Endothelial cell of umbilical vein (primary cell): ENCODE measurements around the gene LRRC52. TPM values are rescaled to one million over a fixed set of nuclear protein-coding genes. Genes with fewer than 3 reads are reported as not detected.

Experiments used
- Bru-seq: library from RNA; stranded (reverse); fragments of 400-500 nt; gene quantifications from one replicate; lab custom pipeline; 2021; lab: Mats Ljungman, UMichigan
- BruChase-seq, 2 experiments: library from RNA; stranded (reverse); fragments of 400-500 nt; gene quantifications; one replicate each; lab custom pipeline; 2021; lab: Mats Ljungman, UMichigan
- BruUV-seq: library from RNA; stranded (reverse); fragments of 400-500 nt; replicated peaks from 2 replicates; lab custom pipeline; 2021; lab: Mats Ljungman, UMichigan
- CTCF ChIA-PET: fragments of 300-600, 350-600 bp; sonication (Branson Sonifier 250); formaldehyde crosslinking; loops from one replicate; lab custom pipeline; 2021; ENCODE audit warnings: antibody characterized with exemption, inconsistent platforms; lab: Charles Lee
- POLR2A ChIA-PET: fragments of 300-600, 350-600 bp; sonication (Branson Sonifier 250); formaldehyde crosslinking; loops from one replicate; lab custom pipeline; 2021; ENCODE audit warnings: antibody characterized with exemption, inconsistent platforms; lab: Charles Lee
- DNase-seq: peaks from one replicate; pipeline ENCODE4 v3.0.0-alpha.2; 2011; ENCODE audit warnings: low read depth, low spot score
- FAIRE-seq: peaks from 2 replicates; lab custom pipeline; 2011; peaks lifted over from hg19 to GRCh38; lab: Jason Lieb, UNC
- H2AFZ ChIP-seq: 2 replicates; pipeline ENCODE4 v1.6.0; 2012; ENCODE audit warnings: low read depth, low read length, control low read depth, inconsistent platforms
- H3K27ac ChIP-seq: 2 replicates; pipeline ENCODE4 v1.5.1; 2011; ENCODE audit warnings: low read depth, mild to moderate bottlenecking, control low read depth, low read length, moderate library complexity; ENCODE audit not compliant: insufficient read depth
- H3K27me3 ChIP-seq, 2 experiments: 2 replicates each; pipeline versions ENCODE4 v1.6.0 to v1.6.1; 2011; ENCODE audit warnings: low read length in 2 of 2, mixed read lengths in 1 of 2; ENCODE audit not compliant: control insufficient read depth in 2 of 2, insufficient read depth in 2 of 2
- H3K36me3 ChIP-seq, 2 experiments: 2 replicates in 1 of 2; 3 replicates in 1 of 2; pipeline ENCODE4 v1.5.1; 2011; ENCODE audit warnings: low read length in 2 of 2, mild to moderate bottlenecking in 1 of 2, moderate library complexity in 1 of 2; ENCODE audit not compliant: control insufficient read depth in 2 of 2, insufficient read depth in 2 of 2; ENCODE audit errors: extremely low read depth in 1 of 2
- H3K4me1 ChIP-seq: 3 replicates; pipeline ENCODE4 v1.5.1; 2011; ENCODE audit warnings: mild to moderate bottlenecking, low read length; ENCODE audit not compliant: control insufficient read depth, insufficient read depth; ENCODE audit errors: extremely low read depth
- H3K4me2 ChIP-seq: 2 replicates; pipeline ENCODE4 v1.6.1; 2011; ENCODE audit warnings: low read length, control low read depth, mixed read lengths; ENCODE audit not compliant: insufficient read depth
- H3K4me3 ChIP-seq, 3 experiments: fragments of 200-600 bp in 1 of 3; sonication (generic), shearing (Covaris generic) in 1 of 3; replicated peaks in 1 of 3; 2 replicates each; pipeline ENCODE4 v1.5.1; 2011 to 2016; ENCODE audit warnings: control low read depth in 3 of 3, low read length in 3 of 3, mild to moderate bottlenecking in 2 of 3, inconsistent platforms in 1 of 3, low read depth in 1 of 3, moderate library complexity in 1 of 3; ENCODE audit not compliant: insufficient read depth in 1 of 3
- H3K79me2 ChIP-seq: 2 replicates; pipeline ENCODE4 v1.6.0; 2012; ENCODE audit warnings: low read length, inconsistent platforms; ENCODE audit not compliant: control insufficient read depth, insufficient read depth
- H3K9ac ChIP-seq: replicated peaks from 2 replicates; pipeline ENCODE3; 2011; ENCODE audit warnings: low read length, control low read depth; ENCODE audit not compliant: insufficient read depth; ENCODE audit errors: extremely low read depth
- H3K9me1 ChIP-seq: replicated peaks from 3 replicates; pipeline ENCODE4 v1.6.0; 2011; ENCODE audit warnings: mild to moderate bottlenecking, low read length; ENCODE audit not compliant: control insufficient read depth, insufficient read depth; ENCODE audit errors: extremely low read depth
- H3K9me3 ChIP-seq: replicated peaks from 2 replicates; pipeline ENCODE4 v1.5.1; 2012; ENCODE audit warnings: low read length, inconsistent platforms; ENCODE audit not compliant: control insufficient read depth, insufficient read depth
- H4K20me1 ChIP-seq: replicated peaks from 2 replicates; pipeline ENCODE3; 2011; ENCODE audit warnings: mild to moderate bottlenecking, low read length; ENCODE audit not compliant: control insufficient read depth, insufficient read depth; ENCODE audit errors: extremely low read depth
- EZH2 ChIP-seq: IDR thresholded peaks from 2 replicates; pipeline ENCODE4 v1.6.1; 2012; ENCODE audit warnings: borderline replicate concordance, low read depth, mild to moderate bottlenecking, moderate library complexity, low read length, inconsistent platforms; ENCODE audit not compliant: severe bottlenecking
- FOS ChIP-seq: IDR thresholded peaks from 2 replicates; pipeline ENCODE4 v1.6.1; 2011; ENCODE audit warnings: mild to moderate bottlenecking, low read length, moderate library complexity, borderline replicate concordance; ENCODE audit not compliant: insufficient read depth
- JUN ChIP-seq: IDR thresholded peaks from 2 replicates; pipeline ENCODE4 v1.6.1; 2011; ENCODE audit warnings: borderline replicate concordance, low read depth; ENCODE audit not compliant: insufficient read length, insufficient read depth
- MAX ChIP-seq: IDR thresholded peaks from 2 replicates; pipeline ENCODE4 v1.6.1; 2011; ENCODE audit not compliant: insufficient read depth, insufficient read length
- POLR2A ChIP-seq: IDR thresholded peaks from 2 replicates; pipeline ENCODE4 v1.6.1; 2012; ENCODE audit warnings: low read depth, mild to moderate bottlenecking, control low read depth, low read length
- POLR2AphosphoS5 ChIP-seq: IDR thresholded peaks from 2 replicates; pipeline ENCODE4 v1.6.1; 2012; ENCODE audit warnings: low read depth, mild to moderate bottlenecking, control low read depth, low read length, moderate library complexity; ENCODE audit not compliant: insufficient read depth
- dilution Hi-C: fragments of 300-500 bp; cut with MboI; formaldehyde crosslinking; loops from one replicate; pipeline ENCODE4 v1.15.0; 2019; ENCODE audit warnings: low sequenced_read_pairs; ENCODE audit not compliant: extremely low pct_ligation_motif_present
- intact Hi-C: fragments of 100-400 bp; cut with micrococcal nuclease; formaldehyde crosslinking; loops from one replicate; pipeline ENCODE4 v1.10.0; 2022
- long read RNA-seq: library from polyadenylated mRNA; stranded (forward); transcript quantifications from one replicate; pipeline ENCODE4 v2.0.0, GENCODE V29; 2021
- polyA minus RNA-seq, 3 experiments: library from RNA; depleted of rRNA, polyadenylated mRNA; stranded (reverse); fragments of >200 nt; gene quantifications; 1 replicate in 1 of 3; 2 replicates in 2 of 3; pipeline ENCODE4 v1.2.3, GENCODE V29; 2011
- polyA plus RNA-seq, 4 experiments: library from polyadenylated mRNA; depleted of rRNA in 3 of 4; stranded (reverse) in 3 of 4; unstranded in 1 of 4; fragments of >200 nt; gene quantifications; 2 replicates each; pipeline versions ENCODE4 v1.2.1 to v1.2.3, GENCODE V29; 2011 to 2012; ENCODE audit warnings: missing spikeins in 1 of 4
- total RNA-seq: library from RNA; stranded (reverse); gene quantifications from 2 replicates; pipeline ENCODE4 v1.2.3, GENCODE V29; 2021

Gene LRRC52
- total RNA-seq (not detected in 2 replicates), polyA plus RNA-seq (not detected in 2 replicates), polyA minus RNA-seq (not detected in 2 replicates), Bru-seq, nascent RNA (not detected), BruChase-seq, experiment 1, labeled RNA remaining after a 6-hour chase (not detected), BruChase-seq, experiment 2, labeled RNA remaining after a 2-hour chase (not detected)
- not detected in 2 replicates for polyA plus RNA-seq (2011; cell fraction: cytosol; rRNA removed)
- polyA plus RNA-seq (2011; cell fraction: nucleus; rRNA removed): not detected in 2 replicates
- polyA plus RNA-seq (2012): not detected in 2 replicates
- not detected for polyA minus RNA-seq (2011; cell fraction: cytosol; rRNA and poly(A)+ RNA removed)
- polyA minus RNA-seq (2011; cell fraction: nucleus; rRNA and poly(A)+ RNA removed): not detected in 2 replicates
- long read RNA-seq: 0 reads

GRCh38 chr1:165543532-165544438 is at the start of gene LRRC52:
Gene LRRC52, plus strand, starts transcription at chr1:165544000. Its CDS starts 297 bp downstream, at chr1:165544297.
- Histone ChIP-seq H3K4me2 (no peak within 1 kb of the TSS), H3K27ac (no peak within 1 kb of the TSS), H4K20me1 (no peaks in the 10 kb centered on the region), H3K4me1 (no peaks in the 10 kb centered on the region), H3K9me3 (no peaks in the 10 kb centered on the region), H3K9ac (no peak within 1 kb of the TSS), H3K79me2 (no peaks in the 10 kb centered on the region), H3K9me1 (no peaks in the 10 kb centered on the region), H2AFZ (no peak within 1 kb of the TSS), H3K4me3 (no peak within 1 kb of the TSS), H3K36me3 (no peaks in the 10 kb centered on the region), H3K27me3 (peaks cover 0 to 5% of the 10 kb centered on the region in 2 experiments)
- CTCF ChIA-PET: interaction anchor here (1.1 to 1.4 kb wide), 4 partner anchors 9 to 286 kb away, joined by 3 read pairs; no protein-coding TSS in a partner anchor
- no TSS peak for BruUV-seq
- POLR2A ChIA-PET: no interaction called here
- dilution Hi-C loops: no loop called here
- no peak for FAIRE-seq
- TF ChIP-seq POLR2A (no peak), POLR2AphosphoS5 (no peak), MAX (no peak), JUN (no peak), FOS (no peak), EZH2 (no peak)
- intact Hi-C loops: no loop called here
- no peak for DNase-seq
